ENCODE data around the gene TNFSF4.
"Not testable (repeated sequence)": the region's sequence is repeated elsewhere in the genome, so short reads cannot be mapped to it uniquely, and the experiment has no call there.

The TNFSF4 gene
- long read RNA-seq, donor 1, result 0 reads
- long read RNA-seq, donor 2, result 0 reads
- long read RNA-seq, donor 3, result 0 reads
- long read RNA-seq, donor 4, result 0 reads
- long read RNA-seq, donor 5, result 0 reads
- long read RNA-seq, donor 6, partial matches to known transcripts, result 0 of 1 reads
- long read RNA-seq, donor 6, other reads (novel, unspliced or antisense), result 0 of 1 reads
- long read RNA-seq, donor 7, partial matches to known transcripts, result 0 of 1 reads
- long read RNA-seq, donor 7, other reads (novel, unspliced or antisense), result 0 of 1 reads
- long read RNA-seq, donor 8, result 0 reads

- no peak for DNase-seq
Measured at GRCh38 chr1:173206816-173207568, at the start of gene TNFSF4. TNFSF4 (minus strand) TSS chr1:173207331; CDS start chr1:173207176, 155 bp downstream.

GRCh38 chr1:173255214-173255813 is 48.2 kb upstream of the TNFSF4 start:
- DNase-seq, result no peak

- no peak for DNase-seq
Measured at GRCh38 chr1:173253046-173253445, 45.9 kb upstream of the TNFSF4 start.

- DNase-seq, result no peak
Measured at GRCh38 chr1:173249349-173249748, 42.2 kb upstream of the TNFSF4 start.

GRCh38 chr1:173248247-173248940 is 41.3 kb upstream of the TNFSF4 start:
- DNase-seq, result no peak

- DNase-seq, result no peak
Measured at GRCh38 chr1:173245892-173246291, 38.8 kb upstream of the TNFSF4 start.

- DNase-seq, result no peak
Measured at GRCh38 chr1:173243300-173243699, 36.2 kb upstream of the TNFSF4 start.

- no peak for DNase-seq
Measured at GRCh38 chr1:173241528-173242347, 34.6 kb upstream of the TNFSF4 start.

- no peak for DNase-seq
Measured at GRCh38 chr1:173240609-173241008, 33.5 kb upstream of the TNFSF4 start.

- DNase-seq, result no peak
Measured at GRCh38 chr1:173239058-173239457, 31.9 kb upstream of the TNFSF4 start.

GRCh38 chr1:173234899-173235298 is 27.8 kb upstream of the TNFSF4 start:
- DNase-seq, result no peak

- DNase-seq, result not testable (repeated sequence)
Measured at GRCh38 chr1:173234434-173234833, 27.3 kb upstream of the TNFSF4 start.

GRCh38 chr1:173229031-173229430 is 21.9 kb upstream of the TNFSF4 start:
- not testable (repeated sequence) for DNase-seq

GRCh38 chr1:173224949-173225348 is 17.8 kb upstream of the TNFSF4 start:
- no peak for DNase-seq

GRCh38 chr1:173224280-173224892 is 17.3 kb upstream of the TNFSF4 start:
- DNase-seq, result no peak

- no peak for DNase-seq
Measured at GRCh38 chr1:173223031-173223380, 15.9 kb upstream of the TNFSF4 start.

GRCh38 chr1:173222149-173223030 is 15.3 kb upstream of the TNFSF4 start:
- DNase-seq, result no peak

- no peak for DNase-seq
Measured at GRCh38 chr1:173220157-173220556, 13.0 kb upstream of the TNFSF4 start.

- no peak for DNase-seq
Measured at GRCh38 chr1:173213665-173214064, 6.5 kb upstream of the TNFSF4 start.

- no peak for DNase-seq
Measured at GRCh38 chr1:173212952-173213491, 5.9 kb upstream of the TNFSF4 start.

Data from right kidney (tissue), 9 donors.